ENCODE measurements around the gene WDR7.

Gene WDR7

DNA sequence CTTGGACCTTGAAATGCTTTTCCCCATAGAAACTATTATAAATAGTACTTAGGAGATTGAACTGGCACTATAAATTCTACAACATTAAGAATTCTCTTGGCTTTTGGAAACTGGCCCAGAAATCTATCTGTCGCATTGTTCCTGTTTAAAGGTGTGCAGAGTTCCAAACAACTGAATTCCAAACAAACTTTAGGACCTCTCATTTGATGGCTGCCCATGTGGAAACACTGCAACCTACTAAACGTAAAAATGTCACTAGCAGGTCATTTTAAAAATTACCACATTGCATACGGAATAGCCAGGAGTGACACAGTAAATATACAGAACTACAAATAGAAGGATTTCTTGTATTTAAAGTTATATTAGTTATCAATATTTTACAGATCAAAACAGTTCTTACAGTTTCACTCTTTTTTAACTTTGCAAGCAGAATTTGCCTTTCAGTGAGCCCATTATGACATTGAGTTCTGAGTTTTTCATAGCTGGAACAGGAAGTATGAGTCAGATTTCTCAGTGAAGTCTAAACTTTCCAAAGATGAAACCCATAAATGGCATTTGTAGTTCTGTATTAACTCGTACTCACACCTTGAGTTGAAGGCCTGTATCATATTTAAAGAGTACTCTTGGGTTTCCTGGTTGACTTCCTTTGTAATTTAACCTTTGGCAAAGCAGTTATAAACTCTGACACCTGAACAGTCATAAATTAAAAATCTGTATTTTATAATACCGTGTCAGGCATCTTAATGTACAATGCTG lies 353.4 kb downstream of the WDR7 start:
- DNase-seq = peak; percentile 42

DNA sequence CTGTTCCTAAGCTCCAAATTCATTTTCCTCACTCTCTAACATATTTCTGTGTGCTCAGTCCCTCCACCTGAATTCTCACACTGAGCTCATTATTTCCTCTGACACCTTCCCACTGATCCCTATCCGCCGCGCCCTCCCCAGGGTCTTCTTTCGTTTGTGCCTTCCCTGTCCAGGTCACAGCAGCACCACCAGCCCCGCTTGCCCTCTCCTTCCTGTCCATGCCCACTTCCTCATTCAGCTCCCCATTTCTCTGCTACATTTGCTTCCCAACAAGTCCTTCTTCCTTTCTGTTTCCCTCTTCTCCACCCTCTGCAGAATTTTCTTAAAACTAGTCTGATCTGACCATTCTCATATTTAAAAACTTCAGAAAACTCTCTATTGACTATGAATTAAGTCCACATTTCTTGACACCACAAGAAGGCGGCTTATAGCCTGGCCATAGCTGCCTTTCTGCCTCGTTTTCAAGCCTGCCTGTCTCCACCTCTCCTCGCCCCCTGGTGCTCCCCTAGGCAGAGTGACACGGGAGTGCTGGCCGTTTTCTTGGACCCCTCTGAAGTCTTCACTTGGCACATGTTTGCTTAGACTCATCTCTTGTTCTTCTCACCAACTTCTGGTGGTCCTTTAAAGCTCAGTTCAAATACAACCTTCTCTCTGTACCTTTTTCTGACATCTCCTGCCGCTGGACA lies 357.0 kb downstream of the WDR7 start:
- DNase-seq = no peak

DNA sequence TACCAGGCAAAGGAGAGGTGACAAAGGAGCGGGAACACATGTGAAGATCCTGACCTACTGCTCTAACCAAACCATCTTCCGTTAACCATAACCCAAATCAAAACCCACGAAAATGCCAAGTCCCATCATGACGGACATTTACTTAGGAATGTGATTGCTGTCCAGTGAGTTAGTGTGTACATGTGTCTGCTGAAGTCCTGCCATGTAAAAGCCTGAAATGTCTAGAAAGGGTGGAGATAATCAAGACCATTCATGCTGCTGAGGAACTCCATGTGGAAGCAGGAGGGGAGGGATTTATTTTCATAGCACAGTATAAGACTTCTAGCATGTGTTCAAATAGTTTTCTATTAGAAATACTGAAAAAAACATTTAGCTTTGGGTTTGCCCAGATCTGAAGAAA lies 358.7 kb downstream of the WDR7 start:
- no peak for DNase-seq

DNA sequence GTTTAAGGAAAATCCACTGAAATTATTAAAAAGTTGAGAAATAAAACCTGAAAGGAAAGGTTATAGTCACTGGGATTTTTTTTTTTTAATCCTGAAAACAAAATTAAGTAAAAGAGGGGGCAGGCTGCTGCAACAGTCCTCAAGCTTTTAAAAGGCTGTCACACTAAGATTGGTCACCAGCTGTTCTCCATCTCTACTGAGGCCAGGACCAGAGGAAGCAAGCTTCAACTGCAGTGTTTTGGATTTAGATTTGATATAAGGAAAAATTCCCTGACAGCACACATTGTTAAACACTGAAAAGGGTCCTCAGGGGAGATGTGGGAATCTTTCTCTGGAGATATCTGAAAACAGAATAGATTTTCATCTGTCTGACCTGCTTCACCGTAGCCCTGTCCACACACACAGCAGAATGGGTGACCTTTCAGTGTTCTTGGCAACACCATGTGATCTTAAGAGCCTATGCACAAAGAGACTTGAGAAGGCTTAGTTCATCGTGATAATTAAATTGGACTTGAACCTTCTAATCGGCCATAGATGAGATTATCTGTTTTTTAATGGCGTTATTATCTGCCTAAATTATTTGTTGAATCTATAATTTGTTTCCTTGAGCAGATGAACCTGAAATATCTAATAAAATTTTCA lies 363.7 kb downstream of the WDR7 start:
- DNase-seq = no peak

DNA sequence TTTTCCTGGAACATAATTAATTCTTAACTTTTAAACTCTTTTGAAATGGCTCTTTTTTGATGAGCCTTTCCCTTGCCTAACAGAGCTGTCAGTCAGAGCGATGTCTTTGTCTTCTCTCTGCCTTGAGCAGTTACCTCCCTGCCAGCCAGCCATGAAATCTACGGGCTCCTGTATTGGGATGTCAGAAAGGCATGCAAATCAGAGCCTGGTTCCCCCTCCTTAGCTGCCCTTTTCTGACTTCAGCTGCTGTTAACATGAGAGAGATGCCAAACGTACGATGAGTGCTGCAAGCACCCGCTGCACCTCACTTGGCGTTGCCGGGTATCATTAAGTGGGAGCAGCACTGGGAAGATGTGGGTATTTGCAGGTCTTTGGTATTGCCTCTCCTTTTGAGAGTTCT lies 364.3 kb downstream of the WDR7 start:
- no peak for DNase-seq

DNA sequence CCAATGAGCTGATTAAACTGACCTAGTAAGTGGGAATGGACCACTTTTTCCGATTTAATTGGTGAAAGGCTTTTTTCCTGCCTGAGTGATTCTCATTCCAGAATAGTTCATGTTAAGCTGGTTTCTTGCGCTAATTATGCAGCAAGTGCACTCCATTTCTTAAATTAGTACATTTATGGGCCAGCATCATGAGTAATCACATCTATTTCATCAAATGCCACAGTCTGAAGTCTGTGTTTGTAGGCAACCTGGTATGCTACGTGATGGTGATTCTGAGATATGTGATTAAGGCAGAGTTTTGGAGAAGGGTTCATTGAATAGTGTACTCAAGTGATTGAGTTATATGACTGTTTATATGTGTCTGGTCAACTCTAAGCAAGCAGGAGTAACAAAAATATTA lies 367.7 kb downstream of the WDR7 start:
- no peak for DNase-seq

DNA sequence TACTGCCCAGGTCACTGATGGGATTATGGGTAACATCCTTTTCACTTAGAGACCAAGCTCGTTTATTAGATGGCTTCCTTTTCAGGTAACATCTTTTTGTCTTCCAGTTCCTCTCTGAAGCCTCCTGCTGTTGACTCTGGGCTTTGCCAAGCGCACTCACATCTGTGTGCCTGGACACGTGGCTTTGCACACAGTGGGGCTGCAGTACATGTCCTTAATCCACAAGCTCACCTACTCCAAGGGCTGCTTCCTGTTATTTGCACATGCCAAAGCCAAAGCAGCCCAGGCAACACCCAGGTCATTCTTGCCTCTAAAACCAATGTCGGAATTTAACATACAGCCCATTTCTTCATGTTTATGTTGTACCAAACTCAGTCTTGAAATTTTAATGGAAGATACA lies 371.6 kb downstream of the WDR7 start:
- no peak for DNase-seq

DNA sequence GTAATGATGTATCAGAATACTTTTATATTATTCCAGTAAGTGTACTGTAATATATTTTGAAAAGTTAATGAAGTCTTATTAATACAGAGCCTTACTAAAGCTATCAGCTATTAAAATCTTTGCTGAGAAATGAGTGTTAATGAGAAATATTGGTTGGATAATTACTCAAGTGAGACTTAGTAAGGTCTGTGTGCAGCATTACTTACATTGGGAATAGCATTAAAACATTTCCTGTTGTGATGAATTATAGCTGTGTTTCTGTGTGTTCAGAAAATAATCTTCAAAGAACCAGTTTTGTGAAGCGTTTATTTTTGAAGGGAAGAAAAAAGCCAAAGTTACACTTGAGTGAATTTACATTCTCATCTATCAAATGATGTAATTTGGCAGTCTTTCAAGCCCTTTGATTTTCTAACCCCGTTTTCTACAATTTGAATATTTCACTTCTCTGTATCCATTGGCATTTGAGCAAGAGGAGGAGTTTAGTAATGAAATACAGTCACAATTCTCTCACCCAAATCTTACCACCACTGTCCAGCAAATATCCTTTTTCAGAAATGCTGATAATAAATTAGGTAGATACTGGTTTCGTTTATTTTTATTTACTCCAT lies 372.2 kb downstream of the WDR7 start:
- DNase-seq = no peak

DNA sequence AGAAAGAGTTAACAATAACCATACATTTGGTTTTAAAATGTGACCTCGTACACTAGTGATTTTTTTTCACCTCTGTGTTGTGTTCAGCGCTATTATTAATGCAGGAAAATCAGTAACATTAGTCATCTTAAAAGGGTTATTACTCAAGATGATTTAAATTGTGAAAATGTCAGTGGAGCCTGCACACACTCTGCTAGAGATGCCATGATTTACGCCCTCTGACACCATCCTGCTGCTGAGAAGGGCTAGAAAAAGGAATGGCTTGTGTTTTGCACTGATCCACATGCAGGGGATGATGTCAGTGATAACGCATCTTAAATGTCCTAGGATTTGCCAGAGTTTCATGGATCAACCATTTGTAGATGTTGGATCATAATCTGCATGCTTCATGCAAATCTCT lies 374.4 kb downstream of the WDR7 start:
- DNase-seq = no peak

DNA sequence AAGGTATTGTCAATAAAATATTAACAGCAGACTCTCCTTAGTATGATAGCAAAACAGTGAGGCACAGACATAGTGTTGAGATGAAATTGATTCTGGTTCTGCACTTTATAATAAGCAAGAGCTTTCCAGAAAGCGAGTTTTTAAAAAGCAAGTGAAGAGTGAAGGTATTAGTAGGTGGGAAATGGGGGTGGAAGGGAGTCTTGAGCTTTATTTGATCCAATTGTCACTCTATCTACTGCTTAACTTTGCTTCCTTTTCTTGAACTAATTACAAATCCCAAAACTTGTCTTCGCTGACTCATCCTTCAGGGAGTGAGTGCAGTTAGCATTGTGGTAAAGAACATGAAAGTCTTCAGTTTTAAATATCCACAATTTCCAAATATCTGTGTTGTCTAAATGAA lies 375.2 kb downstream of the WDR7 start:
- no peak for DNase-seq

DNA sequence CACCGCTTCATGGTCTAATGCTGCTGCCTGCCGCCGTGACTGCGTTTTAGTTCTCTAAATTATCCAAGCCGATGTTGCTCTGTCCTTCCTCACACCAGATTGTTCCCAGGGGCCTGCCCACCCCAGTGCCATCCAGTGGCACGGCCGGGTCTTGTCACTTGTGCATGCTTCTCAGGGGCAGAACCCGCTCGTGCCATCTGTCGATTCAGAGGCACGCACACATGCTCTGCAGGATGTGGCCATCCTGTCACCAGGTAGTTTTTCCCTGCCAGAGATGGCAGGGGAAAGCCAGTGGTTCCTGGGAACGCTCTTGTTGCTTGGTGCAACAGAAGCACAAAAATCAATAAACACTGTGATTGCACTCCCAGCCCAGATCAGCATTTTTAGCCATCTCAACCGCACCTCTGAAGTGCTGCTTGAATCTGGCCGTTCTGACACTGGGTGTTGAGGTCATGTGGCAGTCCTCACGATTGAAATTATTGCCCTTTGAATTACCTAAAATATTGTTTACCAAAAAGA lies 376.1 kb downstream of the WDR7 start:
- no peak for DNase-seq

DNA sequence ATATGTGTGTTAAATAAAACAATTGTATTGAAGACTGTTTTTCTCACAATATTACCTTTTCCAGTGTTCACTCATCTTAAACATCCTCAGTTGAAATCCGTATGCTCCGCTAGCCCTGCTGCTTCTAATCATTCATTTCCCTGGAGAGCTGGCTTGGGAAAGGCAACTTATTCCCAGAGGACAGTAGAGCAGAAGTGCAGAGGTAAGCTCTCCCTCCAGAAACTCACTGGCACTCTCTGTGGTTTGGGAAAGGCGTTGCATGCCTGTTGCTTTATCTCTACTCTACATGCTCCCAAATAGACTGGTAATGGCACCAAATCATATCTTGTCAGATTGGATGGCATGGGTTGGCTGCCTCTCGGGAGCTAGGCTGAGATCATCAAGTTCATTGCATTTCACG lies 378.6 kb downstream of the WDR7 start:
- no peak for DNase-seq

DNA sequence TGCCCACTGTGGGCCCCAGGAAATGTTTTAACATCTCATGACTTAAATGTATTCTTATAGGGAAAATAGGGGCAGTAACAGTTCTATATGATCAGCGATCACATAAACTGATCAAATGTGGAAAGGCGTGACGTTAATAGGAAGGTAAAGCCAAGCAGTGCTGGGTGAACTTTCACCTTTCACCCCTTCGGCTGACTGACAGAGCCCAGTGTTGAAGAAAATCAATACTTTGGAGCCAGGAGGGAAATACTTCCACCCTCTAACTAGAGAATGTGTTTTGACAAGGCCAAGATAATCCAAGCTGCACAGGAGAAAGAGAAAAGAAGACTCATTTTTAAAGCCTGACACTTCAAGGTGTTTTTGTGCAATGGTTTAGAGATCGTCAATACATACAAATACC lies 379.3 kb downstream of the WDR7 start:
- no peak for DNase-seq

DNA sequence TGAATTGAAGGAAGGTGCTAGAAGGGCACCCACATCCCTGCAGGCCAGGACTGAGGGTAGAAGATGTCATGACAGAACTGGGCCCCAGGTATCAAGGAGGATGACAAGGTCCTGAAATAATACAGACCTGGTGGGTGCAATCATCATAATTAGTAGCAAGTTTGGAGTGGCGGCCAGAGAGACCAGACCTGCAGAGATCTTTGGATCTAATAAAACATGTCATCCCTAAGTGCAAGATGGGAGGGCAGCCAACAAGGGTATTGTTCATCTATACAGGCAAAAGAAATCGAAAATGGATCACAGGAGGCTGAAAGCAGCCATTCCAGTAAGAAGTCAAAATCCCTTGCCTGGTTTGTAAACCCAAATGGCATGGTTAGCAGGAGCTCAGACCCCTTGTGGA lies 384.4 kb downstream of the WDR7 start:
- DNase-seq = no peak

DNA sequence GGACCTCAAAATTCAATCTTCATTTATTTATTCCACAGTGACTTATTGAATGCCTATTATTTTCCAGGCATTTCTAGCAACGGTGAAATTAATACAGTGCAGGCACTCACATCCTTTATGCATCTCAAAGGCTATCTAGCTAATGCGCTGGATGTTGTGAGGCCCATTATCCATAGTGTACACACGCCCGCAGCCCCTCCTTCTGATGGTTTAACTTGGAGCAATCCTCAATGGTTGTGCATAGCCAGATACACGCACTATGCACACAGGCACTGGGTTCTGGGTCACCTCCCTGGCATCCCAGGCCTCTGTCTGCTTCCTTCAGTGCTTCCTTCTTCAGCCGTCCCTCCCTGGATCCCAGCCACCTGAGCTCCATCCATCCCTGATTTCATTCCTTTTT lies 387.2 kb downstream of the WDR7 start:
- no peak for DNase-seq

DNA sequence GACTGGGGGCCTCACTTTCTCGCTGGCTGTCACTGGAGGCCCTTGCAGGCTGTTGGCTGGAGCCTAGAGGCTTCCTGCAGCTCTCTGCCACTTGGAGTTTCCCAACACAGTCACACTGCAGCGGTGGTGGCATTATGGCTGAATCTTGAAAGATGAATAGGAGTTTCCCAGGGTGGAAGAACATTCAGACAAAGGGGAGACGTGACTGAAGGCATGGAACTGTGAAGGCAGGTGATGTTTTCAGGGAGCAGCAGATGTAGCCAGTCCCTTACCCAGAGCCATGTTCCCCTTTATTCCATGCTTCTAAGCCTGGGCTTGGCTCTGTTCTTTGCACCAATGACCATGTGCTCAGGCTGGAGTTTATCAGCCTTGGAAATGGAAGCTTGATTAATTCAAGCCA lies 389.0 kb downstream of the WDR7 start:
- no peak for DNase-seq

DNA sequence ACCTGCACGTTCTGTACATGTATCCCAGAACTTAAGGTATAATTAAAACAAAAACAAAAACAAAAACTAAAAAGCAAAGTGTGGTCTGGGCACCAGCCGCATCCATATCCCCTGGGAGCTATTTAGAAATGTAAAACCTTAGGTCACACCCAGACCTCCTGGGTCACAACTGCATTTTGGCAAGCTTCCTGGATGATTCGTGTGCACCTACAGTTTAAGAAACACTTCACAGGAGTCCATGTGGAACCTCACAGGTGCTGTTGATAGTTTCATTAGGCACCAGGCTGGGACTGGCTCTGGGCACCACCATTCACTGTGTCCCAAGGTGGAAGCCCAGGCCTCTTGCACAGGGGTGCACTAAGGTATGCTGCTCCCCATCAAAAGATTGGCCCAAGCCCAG lies 392.1 kb downstream of the WDR7 start:
- DNase-seq = no peak

DNA sequence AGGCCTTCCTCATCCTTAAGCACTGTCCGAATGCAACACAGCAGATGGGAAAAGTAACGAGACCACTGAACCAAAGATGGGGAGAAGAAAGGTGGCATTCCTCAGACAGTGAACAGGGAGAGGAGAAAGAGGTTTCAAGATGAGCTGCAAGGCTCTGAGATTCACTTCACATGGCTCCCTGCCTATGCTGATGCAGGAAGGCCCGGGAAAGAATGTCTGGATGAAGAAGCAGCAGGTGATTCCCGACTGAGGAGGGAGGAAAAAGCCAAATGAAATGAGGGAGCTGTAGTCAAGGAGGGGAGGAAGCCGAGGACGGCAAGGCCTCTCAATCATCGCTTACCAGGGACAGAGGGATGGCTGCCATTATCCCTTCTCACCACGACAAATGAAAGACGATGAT lies 397.2 kb downstream of the WDR7 start:
- DNase-seq = no peak

DNA sequence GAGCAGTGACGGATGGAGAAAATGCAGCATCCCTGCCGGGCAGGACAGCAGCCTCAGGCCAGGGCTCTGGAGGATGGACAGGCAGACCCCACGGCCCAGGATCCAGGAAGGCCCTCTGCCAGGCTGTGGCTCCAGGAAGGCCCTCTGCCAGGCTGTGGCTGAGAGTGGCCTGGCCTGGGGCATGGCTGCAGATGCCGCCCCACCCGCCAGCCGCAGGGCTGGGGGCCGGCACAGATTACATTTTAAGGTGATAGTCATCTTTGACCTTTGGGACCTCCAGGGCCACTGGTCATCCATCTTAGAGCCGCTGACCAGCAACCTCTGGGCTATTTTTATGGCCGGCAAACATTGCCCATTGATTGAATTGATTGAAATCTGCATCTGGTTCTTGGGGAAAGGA lies 397.7 kb downstream of the WDR7 start:
- no peak for DNase-seq

DNA sequence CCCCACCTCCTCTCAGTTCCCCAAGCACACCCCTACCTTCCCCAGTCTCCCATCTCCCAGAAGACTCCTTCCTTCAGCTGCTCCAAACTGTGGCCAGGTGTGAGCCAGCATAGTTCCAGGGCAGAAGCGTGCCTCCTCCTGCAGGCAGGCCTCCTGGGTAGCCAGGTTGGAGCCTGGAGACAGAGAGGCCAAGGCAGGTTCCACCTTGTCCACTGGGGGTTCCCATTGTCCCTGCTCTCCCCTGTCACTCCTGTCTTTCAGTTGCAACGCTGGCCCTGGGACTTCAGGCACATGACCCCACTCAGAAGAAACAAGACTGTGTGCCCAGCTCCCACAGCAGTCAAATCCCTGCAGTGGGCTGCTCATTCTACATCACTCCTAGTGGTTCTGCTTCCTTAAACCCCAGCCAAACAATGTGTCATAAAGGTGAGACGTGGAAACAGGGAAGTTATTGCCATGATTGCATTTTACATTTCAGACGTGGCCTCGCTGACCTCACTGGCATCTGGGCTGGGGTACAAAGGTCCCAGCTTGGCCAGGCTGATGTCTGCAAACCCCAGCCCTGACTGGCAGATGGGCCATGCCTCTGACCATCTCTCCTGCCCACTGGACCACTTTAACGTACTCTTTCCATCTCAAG lies 399.3 kb downstream of the WDR7 start:
- DNase-seq = no peak

DNA sequence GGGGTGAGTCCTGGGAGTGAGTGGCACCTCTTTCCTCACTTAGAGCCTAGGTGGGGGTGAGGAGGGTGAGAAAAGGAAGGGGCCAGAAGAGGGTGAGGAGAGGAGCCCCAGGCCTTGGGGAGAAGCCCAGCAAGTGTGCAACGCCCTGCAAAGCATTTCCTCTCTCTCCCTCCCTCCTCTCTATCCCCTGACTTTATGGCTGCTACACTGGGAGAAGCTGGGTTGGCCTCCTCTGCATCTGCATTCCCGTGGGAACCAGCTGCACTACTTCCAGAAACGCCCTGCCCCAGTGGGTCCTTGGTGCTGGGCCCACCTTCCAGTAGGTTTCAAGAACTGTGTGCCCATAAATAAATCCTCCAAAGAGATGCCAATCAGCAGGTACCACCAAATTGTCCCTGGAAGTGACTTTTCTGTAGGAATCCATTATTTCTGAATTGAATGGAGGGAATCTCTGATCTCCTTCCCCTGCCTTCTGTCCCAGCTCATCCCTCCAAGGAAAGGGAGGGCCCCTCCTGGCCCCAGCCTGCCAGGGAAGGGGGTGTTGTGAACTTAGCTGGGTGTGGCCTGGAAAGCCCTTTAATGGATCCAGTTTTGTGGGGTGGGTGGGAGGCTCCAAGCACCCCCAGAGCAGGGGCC lies 400.0 kb downstream of the WDR7 start:
- DNase-seq = no peak

DNA sequence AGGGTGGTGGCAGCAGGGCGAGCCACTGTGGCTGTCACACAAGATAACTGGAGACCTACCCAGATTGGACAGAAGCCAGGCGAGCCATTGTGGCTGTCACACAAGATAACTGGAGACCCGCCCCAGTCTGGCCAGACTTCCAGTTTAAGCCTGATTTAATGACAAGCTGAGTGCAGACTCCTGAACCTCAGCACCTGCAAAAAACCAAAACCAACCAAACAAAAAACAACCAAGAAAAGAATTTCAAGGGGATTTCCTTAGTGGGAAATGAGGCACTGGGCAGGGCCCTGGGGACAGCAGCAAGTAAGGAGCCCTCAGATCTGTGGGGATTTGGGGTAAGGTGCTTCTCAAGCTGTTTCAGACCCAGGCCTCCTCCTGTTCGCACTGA lies 400.5 kb downstream of the WDR7 start:
- DNase-seq = no peak

DNA sequence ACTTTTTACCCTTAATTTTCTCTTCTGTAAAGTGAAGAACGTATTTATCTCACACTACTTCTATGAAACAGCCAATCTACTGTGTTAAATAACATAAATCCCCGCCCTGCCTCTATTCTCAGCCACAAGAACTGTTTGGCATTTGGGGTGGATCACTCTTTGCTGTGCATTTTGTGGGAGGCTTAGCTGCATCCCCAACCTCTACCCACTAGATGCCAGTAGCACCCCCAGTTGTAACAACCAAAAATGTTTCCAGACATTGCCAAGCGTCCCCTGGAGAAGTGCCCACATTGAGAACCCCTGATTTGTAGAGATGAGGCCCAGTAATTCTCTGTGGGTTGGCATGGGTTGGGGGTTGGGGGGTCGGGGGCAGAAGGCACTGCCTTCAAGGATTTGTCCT lies 401.0 kb downstream of the WDR7 start:
- DNase-seq = no peak

Data from CD4-positive, alpha-beta T cell treated with Interleukin-4 for 4 hours (primary cell).